ENCODE results near the gene LIN9. TPM values are rescaled to one million over a fixed set of nuclear protein-coding genes. Genes with fewer than 3 reads are reported as not detected.

The LIN9 gene
- total RNA-seq, 1 donor from 2014 or later: 10.5 TPM

GRCh38 chr1:226320930-226321329 is 12.0 kb upstream of the LIN9 start:
- no peak overlapping the region for H3K4me3 Mint-ChIP-seq

GRCh38 chr1:226318471-226318870 is 9.5 kb upstream of the LIN9 start:
- H3K4me3 Mint-ChIP-seq: no peak overlapping the region
- peaks cover 5% of the 10 kb centered on the region for H3K9me3 Mint-ChIP-seq
- H3K36me3 Mint-ChIP-seq: no peaks in the 10 kb centered on the region
- H3K27me3 Mint-ChIP-seq: peaks cover 3% of the 10 kb centered on the region
- TF ChIP-seq CTCF (conservative IDR thresholded peaks at IDR 0.05): no peak
- DNase-seq (ENCODE audit: extremely low spot score, unreplicated experiment): no peak
- no peaks in the 10 kb centered on the region for H3K4me1 Mint-ChIP-seq (ENCODE audit: unreplicated experiment)
- H3K27ac Mint-ChIP-seq: no peak overlapping the region

More at GRCh38 chr1:226320930-226321329, 12.0 kb upstream of the LIN9 start:
- DNase-seq (ENCODE audit: extremely low spot score, unreplicated experiment): no peak
- no peak for TF ChIP-seq CTCF (conservative IDR thresholded peaks at IDR 0.05)
- H3K4me1 Mint-ChIP-seq (ENCODE audit: unreplicated experiment): no peaks in the 10 kb centered on the region
- peaks cover 5% of the 10 kb centered on the region for H3K9me3 Mint-ChIP-seq
- H3K36me3 Mint-ChIP-seq: no peaks in the 10 kb centered on the region
- peaks cover 3% of the 10 kb centered on the region for H3K27me3 Mint-ChIP-seq
- H3K27ac Mint-ChIP-seq: no peak overlapping the region

DNA sequence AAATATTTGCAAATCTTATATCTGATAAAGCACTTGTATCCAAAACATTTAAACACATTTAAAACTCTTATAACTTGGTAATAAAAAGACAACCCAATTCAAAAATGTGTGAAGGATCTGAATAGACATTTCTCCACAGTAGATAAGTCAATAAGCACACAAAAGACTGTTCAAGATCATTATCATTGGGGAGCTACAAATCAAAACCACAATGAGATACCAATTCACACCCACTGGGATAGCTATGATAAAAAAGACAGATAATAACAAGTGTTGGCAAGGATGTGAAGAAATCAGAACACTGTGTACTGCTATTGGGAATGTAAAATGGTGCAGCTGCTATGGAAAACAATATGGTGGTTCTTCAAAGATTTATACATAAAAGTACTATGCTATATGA is 5.1 kb upstream of the LIN9 start:
- Mint-ChIP-seq H3K36me3 (no peaks in the 10 kb centered on the region), H3K4me3 (no peak overlapping the region), H3K27ac (no peak overlapping the region), H3K4me1 (ENCODE audit: unreplicated experiment) (peaks cover 16% of the 10 kb centered on the region), H3K27me3 (peaks cover 3% of the 10 kb centered on the region), H3K9me3 (no peaks in the 10 kb centered on the region)
- DNase-seq (ENCODE audit: extremely low spot score, unreplicated experiment): no peak
- no peak for TF ChIP-seq CTCF (conservative IDR thresholded peaks at IDR 0.05)

DNA sequence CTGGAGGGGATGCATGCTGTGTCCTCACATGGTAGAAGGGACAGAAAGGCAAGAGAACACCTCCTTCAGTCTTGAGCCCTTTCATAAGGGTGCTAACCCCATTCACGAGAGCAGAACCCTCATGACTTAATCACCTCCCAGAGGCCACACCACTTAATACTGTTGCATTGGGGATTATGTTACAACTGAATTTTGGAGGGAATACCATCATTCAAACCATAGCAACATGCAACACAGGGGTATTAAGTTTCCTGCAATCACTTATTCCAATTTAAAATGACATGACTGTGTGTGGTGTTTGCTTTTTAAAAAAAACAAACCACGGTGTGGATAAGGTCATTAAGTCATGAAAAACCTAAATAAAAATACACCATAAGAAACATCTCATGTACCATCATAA is 3.1 kb upstream of the LIN9 start:
- TF ChIP-seq CTCF (conservative IDR thresholded peaks at IDR 0.05): no peak
- H3K36me3 Mint-ChIP-seq: no peaks in the 10 kb centered on the region
- peaks cover 3% of the 10 kb centered on the region for H3K27me3 Mint-ChIP-seq
- no peak for DNase-seq (ENCODE audit: extremely low spot score, unreplicated experiment)
- H3K9me3 Mint-ChIP-seq: no peaks in the 10 kb centered on the region
- no peak overlapping the region for H3K27ac Mint-ChIP-seq
- H3K4me3 Mint-ChIP-seq: no peak overlapping the region
- peaks cover 16% of the 10 kb centered on the region for H3K4me1 Mint-ChIP-seq (ENCODE audit: unreplicated experiment)

DNA sequence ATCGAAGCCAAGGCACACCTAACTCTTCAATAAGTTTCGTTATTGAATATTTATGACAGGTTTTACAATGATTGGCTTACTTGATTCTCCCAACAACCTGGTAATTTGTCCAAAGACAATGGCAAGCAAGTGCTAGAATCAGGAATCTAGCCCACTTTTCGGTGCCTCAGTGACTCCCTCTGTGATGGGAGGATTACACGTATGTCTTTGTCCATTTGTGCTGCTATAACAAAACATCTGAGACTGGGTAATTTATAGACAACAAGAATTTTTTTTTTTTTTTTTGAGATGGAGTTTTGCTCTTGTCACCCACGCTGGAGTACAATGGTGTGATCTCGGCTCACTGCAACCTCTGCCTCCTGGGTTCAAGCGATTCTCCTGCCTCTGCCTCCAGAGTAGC is 2.4 kb upstream of the LIN9 start:
- no peak for DNase-seq (ENCODE audit: extremely low spot score, unreplicated experiment)
- Mint-ChIP-seq H3K9me3 (no peaks in the 10 kb centered on the region), H3K4me1 (ENCODE audit: unreplicated experiment) (peaks cover 16% of the 10 kb centered on the region), H3K4me3 (no peak overlapping the region), H3K27me3 (peaks cover 3% of the 10 kb centered on the region), H3K36me3 (no peaks in the 10 kb centered on the region), H3K27ac (no peak overlapping the region)
- TF ChIP-seq CTCF (conservative IDR thresholded peaks at IDR 0.05): no peak

GRCh38 chr1:226310637-226311195 is 1.8 kb upstream of the LIN9 start:
- H3K4me3 Mint-ChIP-seq: peak overlapping the region; percentile 86
- H3K36me3 Mint-ChIP-seq: no peaks in the 10 kb centered on the region
- DNase-seq (ENCODE audit: extremely low spot score, unreplicated experiment): no peak
- TF ChIP-seq CTCF (conservative IDR thresholded peaks at IDR 0.05): no peak
- H3K27me3 Mint-ChIP-seq: peaks cover 3% of the 10 kb centered on the region
- peaks cover 16% of the 10 kb centered on the region for H3K4me1 Mint-ChIP-seq (ENCODE audit: unreplicated experiment)
- H3K27ac Mint-ChIP-seq: no peak overlapping the region
- no peaks in the 10 kb centered on the region for H3K9me3 Mint-ChIP-seq

Data from type B pancreatic cell (in vitro differentiated cells).